Right forelimb (tissue), 1 donor: ENCODE results near the gene SS18L1.
"Not testable (repeated sequence)": the region's sequence is repeated elsewhere in the genome, so short reads cannot be mapped to it uniquely, and the experiment has no call there.

Source experiments
- DNase-seq: peaks from one replicate; pipeline ENCODE4 v3.0.0-alpha.2; 2018

Gene SS18L1

GRCh38 chr20:62143081-62143956 lies at the start of gene SS18L1, which contains the start of gene PSMA7:
SS18L1 (plus strand) TSS chr20:62143769; CDS start chr20:62143821, 52 bp downstream.
PSMA7 (minus strand) TSS chr20:62143394; CDS start chr20:62143303, 91 bp downstream.
- peak; percentile 90 for DNase-seq

DNA sequence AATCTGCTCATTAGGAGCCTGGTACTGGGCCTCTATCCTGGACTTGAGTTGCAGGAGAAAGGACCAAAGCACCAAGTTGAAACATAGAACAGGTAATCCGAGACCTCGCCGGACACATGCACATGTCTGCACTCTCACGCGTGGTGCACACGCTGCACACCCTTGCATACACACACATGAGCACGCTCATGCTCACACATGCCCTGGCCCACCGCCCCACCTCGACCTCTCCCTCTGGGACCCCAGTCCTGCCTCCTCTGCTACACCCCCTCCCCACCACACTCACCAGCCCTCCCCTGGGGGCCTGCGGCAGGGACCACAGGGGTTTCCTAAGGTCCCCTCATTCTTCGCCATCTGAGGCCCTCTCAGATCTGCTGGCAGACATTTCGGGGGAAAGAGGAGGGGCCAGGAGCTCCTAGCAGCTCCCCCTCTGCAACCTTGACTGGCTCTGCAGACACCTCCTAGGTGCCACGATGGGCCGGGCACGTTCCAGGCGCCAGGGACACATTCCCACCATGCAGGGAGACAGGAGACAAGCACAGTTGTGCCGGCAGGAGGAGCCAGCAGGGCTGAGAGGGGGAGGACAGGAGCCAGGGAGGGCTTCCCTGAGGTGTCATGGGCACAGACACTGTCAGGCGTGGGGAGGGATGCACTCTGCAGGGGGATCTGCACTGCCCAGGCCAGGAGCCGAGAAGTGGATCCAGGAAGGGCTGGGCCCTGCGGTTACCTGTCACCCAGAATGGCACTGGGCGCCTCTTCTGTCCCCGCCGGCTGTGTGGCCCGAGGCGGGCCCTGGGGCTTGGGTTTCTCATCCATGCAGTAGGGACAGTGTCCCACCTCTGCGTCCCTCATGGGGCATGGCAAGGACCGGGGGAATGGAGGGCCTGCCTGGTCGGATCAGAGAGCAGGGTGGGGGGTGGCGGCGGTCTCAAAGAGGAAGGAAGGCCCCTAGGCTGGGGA lies 46.9 kb upstream of the SS18L1 start:
- no peak for DNase-seq

GRCh38 chr20:62097881-62098407 lies 45.6 kb upstream of the SS18L1 start:
- DNase-seq, result no peak

GRCh38 chr20:62101078-62101477 lies 42.5 kb upstream of the SS18L1 start:
- DNase-seq, result no peak

DNA sequence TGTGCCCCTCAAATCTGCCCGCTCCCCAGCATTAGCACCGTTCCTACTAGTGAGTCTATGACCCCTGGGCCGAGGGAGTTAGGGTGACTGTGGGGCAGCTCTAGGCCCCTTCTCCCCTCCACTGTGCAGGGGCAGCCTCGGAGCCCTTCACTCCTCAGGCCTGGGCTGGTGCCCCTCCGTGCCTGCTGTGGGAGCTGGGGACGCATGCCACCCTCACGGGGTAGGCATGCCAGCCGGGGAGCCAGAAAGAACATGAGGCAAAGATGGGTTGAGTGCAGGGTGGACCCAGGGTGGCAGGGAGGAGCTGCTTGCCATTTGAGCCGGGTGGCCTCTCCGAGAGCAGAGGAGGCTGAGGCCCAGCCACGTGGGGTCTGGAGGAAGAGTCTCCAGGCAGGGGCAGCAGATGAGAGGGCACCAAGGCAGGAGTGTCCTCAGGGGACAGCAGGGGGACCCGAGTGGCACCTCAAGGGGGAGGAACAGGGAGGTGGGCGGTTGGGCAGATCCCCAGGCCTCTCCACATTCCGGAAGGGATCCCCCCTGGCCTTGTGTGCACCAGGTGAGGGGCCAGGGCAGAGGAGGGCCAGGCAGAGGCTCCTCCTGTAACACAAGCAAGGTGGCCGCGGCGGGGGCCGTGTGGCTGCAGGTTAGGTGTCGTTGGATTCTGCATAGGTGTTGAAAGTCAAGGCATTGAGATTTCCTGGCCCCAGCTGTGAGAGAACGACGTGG lies 39.9 kb upstream of the SS18L1 start:
- DNase-seq, result no peak

DNA sequence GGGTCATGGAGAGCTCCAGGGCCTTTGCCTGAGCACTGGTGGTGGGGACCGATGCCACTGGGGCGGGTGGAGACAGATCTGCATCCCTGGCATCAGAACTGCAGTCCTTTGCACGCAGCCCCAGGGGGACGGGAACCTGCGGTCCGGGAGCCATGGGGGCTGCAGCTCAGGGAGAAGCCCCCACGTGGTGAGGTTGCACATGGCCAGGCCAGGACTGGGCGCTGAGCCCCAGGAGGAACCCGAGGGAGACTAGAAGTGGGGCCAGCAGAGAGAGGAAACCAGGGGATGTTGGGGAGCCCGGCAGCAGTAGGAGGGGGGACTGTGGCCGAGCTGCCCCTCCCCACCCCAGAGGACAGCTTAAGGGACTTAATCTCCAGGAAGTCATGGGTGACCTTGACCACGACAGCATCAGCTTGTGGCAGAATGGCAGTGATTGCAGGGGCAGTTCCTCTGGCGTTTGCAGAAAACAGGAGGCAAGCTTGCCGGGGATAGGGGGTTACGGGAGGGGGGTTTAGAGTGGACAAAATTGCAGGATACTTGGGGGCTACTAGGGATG lies 39.3 kb upstream of the SS18L1 start:
- no peak for DNase-seq

DNA sequence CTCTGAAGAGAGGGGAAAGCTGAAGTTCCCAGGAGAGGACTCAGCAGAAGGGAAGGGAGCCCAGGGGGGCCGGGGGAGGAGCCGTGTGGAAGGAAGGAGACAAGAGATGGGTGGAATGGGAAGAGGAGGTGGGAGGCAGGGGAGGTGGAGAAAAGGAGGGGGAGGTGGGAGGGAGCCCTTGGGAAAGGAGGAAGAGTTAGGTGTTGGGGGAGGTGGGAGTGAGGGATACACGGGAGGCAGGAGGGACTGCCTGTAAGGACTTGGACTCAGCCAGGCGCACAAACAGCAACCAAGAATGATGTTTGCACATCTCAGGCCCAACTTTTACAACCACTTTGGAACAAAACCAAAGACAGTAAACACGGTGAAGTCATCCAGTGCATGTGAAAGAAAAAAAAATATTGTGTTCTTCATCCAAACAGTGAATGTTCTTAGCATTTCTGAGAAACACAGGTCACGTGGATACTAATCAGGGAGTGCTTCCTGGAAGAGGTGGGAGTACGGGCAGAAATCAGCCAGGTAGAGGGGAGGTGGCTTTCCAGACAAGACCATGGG lies 38.7 kb upstream of the SS18L1 start:
- DNase-seq, result no peak

- no peak for DNase-seq
Observed at GRCh38 chr20:62105592-62105991, 38.0 kb upstream of the SS18L1 start.

GRCh38 chr20:62111148-62111547 lies 32.4 kb upstream of the SS18L1 start:
- DNase-seq, result no peak

GRCh38 chr20:62112368-62112767 lies 31.2 kb upstream of the SS18L1 start:
- no peak for DNase-seq

DNA sequence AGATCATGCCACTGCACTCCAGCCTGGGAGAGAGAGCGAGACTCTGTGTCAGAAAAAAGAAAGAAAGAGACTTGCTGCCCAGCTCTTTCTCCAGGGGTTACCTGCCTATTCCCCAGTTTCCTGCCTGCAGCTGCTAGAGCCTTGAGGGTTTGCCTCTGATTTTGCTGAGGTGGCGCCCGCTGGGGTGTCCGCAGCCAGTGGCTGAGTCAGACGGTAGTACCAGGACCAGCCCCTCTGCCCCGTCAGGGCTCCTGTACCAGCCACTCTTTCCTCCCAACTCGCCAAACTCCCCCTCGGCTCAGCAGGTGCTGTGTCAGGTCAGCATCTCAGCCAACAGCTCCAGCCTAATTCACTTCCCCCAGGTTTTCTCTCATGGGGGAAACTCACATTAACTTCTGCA lies 28.7 kb upstream of the SS18L1 start:
- DNase-seq, result no peak

GRCh38 chr20:62115800-62116407 lies 27.7 kb upstream of the SS18L1 start:
- DNase-seq, result not testable (repeated sequence)

DNA sequence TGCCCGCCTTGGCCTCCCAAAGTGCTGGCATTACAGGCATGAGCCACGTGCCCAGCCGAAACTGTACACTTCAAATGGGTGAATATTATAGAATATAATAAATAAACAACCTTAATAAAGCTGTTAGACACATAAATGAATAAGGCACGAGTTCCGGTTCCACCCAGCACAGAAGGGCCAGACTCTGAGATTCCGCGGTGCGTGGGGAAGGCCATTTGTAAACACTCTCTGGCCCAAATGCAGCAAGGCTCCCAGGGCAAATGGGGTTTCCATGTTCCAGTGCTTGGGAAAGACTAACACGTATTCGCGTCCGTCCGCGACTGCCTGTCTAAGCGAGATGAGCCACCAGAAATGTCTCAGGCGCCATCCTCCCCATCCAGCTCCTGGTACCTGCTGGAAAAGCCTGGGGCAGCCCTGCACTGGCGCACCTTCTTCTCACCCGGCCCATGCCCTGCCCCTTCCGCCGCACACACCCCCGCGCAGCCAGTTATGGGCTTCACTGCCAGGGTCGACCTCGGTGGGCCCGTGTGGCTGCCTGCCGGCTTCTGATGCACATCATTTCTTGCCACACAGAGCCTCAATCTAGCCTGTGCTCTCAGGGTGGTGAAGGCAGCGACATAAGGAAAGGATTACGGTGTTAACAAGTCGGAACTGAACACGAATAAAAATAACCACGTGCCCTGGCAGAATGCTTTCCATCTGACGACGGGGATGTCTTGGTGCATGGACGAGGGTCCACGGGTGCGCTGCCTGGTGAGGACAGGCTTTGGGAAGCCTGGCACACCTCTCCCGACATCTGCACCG lies 26.8 kb upstream of the SS18L1 start:
- no peak for DNase-seq

GRCh38 chr20:62117362-62117646 lies 26.3 kb upstream of the SS18L1 start:
- no peak for DNase-seq

DNA sequence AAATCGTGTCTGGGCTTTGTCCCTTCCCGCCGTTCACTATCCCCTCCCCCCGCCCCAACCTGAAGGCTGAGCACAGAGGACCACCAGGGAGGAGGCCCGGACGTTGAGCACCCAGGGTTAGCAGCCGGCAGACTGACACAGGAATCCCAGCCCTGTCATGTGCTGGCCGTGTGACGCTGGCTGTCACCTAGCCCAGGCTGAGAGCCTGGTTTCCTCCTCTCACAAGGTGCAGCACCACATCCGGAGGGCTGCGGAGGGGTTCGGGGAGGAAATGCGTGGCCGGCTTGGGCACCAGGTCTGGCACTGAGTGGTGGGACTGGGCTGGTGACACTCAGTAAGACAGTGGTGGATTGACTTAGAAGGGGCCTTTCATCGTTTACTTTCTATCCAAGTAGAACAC lies 25.9 kb upstream of the SS18L1 start:
- no peak for DNase-seq

GRCh38 chr20:62118113-62119043 lies 25.2 kb upstream of the SS18L1 start:
- DNase-seq, result no peak

GRCh38 chr20:62119115-62119514 lies 24.5 kb upstream of the SS18L1 start:
- DNase-seq, result no peak

GRCh38 chr20:62119591-62120364 lies 23.8 kb upstream of the SS18L1 start:
- DNase-seq, result no peak

GRCh38 chr20:62120365-62120762 lies 23.2 kb upstream of the SS18L1 start:
- DNase-seq, result no peak
